Stimulated activated CD8-positive, alpha-beta memory T cell treated with anti-CD3 and anti-CD28 coated beads, Interleukin-7, amount 100 ng/mL, for 48 hours (primary cell): Measurements from ENCODE around the gene P2RX5.
A peak's percentile ranks its signal among the peaks of the same experiment; 100 is the strongest.

ENCODE experiments used
- DNase-seq, 2 donors: peaks; one replicate each; pipeline ENCODE4 v3.0.0-alpha.2; 2020; ENCODE audit warnings: low read depth in 1 of 2; ENCODE audit errors: extremely low read depth in 1 of 2

The P2RX5 gene

DNA sequence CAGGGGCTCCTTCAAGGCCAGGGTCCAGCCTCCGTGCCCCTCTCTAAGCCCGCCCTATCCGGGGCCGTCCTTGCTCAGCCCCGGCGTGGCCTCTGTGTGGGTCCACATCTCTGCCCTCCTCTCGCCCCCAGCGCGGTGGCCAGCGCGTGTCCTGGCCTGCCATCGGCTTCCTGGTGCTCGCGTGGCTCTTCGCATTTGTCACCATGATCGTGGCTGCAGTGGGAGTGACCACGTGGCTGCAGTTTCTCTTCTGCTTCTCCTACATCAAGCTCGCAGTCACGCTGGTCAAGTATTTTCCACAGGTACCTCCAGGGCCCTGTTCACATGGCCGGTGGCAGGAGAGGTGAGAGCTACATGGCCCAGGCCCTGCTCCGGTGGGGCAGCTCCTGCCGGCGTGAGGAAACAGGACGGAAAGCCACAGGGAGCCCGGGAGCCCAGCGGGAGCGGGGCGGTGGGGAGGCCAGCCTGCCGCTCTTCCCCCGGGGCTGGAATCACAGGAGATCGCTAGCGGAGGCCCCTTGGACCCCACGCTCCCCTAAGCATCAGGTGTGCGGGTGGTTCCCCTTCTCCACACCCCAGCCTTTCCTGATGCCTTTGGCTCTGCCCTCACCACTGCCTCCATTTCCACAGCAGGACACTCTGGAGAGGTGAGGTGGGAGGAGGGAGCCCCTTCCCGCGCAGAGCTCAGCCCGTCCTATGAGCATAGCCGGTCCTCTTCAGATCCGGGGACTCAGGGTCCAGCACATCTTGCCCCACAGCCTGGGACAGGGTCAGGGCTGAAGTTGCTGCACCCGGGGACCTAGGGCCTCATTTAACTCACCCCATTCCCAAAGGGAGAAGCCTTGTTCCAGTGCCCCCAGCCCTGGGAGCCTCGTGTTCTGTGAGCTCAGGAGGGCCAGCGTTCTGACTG is 37.8 kb downstream of the P2RX5 start:
- DNase-seq, result no peak

GRCh38 chr17:3657588-3657869 is 38.4 kb downstream of the P2RX5 start:
- no peak for DNase-seq

DNA sequence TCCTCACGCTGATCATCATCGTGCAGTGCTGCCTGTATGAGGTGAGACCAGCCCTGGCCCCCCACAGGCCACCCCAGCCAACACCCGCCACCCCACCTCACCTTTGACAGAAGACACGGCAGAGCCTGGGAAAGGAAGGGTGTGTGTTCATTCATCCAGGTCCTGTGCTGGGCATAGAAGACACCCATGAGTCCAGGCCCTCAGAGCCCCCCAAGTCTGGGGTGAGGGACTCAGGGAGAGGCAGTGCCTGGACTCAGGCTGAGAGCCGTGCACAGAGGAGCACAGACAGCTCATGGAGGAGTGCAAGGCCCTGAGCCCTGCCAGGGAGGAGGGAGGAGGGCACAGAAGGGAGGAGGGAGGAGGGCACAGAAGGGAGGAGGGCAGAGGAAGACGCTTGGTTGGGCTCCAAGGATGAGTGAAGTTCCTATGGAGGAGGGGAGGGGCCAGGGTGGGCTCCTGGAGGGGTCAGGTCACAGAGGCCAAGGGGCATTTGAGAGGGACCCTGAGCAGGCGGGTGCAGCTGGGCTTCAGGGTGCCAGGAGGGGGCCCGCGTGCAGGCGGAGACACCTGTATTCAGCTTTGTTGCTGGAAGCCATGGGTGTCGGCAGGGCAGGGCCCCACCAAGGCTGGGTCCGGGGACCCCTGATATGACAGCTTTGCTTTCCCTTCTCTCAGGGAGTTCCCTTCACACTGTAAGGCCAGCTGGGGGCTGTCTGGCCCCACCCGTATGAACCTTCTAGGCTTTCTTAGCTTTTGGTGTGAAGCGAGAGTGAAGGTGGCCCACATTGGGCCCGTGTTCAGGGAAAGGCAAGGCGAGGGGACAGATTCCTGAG is 39.0 kb downstream of the P2RX5 start:
- DNase-seq, result no peak

DNA sequence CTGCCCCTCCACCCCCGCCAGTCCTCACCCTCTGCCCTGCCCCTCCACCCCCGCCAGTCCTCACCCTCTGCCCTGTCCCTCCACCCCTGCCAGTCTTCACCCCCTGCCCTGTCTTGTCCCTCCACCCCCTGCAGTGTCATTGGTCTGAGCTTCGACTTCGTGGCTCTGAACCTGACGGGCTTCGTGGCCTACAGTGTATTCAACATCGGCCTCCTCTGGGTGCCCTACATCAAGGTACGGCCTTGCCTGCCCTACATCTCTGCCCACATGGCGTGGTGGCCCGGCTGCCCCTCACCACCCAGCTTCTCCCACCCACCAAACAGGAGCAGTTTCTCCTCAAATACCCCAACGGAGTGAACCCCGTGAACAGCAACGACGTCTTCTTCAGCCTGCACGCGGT is 39.6 kb downstream of the P2RX5 start:
- DNase-seq, result no peak

DNA sequence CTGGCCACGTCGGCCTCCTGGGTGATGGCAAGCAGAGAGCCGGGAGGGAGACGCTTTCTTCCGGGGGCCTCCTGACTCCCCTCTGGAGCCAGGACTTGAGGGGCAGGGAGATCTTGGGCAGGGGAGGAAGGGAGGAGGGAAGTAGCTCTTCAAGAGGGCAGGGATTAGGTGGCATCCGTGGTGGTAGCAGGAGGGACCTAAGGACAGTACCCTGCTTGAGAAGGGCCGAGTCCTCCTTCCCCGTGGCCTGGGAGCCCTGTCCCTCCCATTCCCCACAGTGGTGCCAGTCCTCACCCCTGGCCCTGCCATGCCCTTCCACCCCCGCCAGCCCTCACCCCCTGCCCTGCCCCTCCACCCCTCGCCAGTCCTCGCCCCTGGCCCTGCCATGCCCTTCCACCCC is 40.2 kb downstream of the P2RX5 start:
- no peak for DNase-seq

GRCh38 chr17:3647769-3648555 is 48.0 kb downstream of the P2RX5 start:
- DNase-seq, result peak in 1 of 2 donors; percentile 53

DNA sequence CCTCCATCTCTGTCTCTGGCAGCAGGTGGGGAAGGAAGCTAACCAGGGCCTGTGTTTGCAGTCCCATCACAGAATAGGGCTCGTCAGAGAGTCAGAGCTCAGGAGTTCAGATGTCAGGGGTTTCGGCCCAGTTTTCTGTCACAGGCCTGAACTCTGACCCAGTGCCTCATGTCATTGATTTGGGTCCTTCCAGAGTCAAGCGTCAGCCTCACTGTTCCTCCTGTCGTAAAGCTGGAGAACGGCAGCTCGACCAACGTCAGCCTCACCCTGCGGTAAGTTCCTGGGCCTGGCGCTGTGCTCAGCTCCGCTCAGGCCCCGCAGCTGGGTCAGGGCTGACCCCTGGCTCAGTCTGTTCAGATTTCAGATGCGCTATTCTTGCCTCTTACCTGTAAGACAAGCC is 48.7 kb downstream of the P2RX5 start:
- DNase-seq, result no peak

- no peak for DNase-seq
Observed at GRCh38 chr17:3645310-3645709, 50.6 kb downstream of the P2RX5 start.

GRCh38 chr17:3643889-3644349 is 52.0 kb downstream of the P2RX5 start:
- DNase-seq, result peak in 1 of 2 donors; percentile 65

DNA sequence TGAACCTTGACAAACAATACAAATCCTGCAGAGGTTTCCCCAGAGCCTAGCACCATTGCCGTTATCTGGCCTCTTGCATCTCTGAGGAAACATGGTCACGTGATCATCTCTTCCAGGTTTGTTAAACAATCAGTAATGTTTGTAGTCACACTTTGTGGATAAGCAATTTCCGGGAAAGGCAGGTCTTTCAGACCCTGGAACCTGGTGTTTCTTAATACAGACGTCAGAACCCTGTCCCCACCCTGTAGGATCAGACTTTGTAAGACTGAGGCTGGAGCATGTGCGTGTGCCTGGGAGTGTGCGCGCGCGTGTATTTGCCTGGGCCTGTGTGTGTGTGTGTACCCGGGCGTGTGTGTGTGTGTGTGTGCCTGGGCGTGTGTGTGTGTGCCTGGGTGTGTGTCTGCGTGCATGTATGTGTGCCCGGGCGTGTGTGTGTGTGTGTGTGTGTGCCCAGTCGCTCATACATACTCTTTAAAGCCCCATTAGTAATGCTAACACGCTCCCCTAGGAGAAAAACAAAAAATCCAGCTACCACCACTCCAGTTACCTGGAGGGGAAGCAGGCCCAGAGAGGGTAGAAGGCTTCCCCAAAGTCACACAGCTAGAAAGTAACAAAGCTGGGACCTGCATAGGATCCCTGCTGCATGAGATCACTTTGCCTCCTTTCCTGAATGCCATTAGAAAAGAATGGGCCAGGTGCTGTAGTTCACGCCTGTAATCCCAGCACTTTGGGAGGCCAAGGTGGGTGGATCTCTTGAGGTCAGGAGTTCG is 54.1 kb downstream of the P2RX5 start:
- DNase-seq, result no peak

- DNase-seq, result no peak
Observed at GRCh38 chr17:3641014-3641413, 54.9 kb downstream of the P2RX5 start.

GRCh38 chr17:3639981-3640596 is 55.9 kb downstream of the P2RX5 start:
- DNase-seq, result peak in 1 of 2 donors; percentile 74

DNA sequence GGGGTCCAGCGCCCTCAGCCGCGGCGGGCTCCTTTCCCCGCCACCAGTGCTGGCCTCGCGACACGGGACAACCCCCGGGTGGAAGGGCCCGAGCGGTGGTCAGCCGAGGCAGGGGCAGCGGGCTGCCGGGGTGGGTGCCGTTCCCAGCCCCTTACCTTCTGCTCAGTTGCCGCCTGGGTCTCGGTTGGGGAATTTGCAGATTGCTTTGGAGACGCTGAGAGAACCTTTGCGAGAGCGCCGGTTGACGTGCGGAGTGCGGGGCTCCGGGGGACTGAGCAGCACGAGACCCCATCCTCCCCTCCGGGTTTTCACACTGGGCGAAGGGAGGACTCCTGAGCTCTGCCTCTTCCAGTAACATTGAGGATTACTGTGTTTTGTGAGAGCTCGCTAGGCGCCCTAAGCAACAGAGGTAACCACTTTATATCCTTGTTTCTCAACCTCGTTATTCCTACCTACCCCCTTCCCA is 59.0 kb downstream of the P2RX5 start:
- DNase-seq, result no peak

DNA sequence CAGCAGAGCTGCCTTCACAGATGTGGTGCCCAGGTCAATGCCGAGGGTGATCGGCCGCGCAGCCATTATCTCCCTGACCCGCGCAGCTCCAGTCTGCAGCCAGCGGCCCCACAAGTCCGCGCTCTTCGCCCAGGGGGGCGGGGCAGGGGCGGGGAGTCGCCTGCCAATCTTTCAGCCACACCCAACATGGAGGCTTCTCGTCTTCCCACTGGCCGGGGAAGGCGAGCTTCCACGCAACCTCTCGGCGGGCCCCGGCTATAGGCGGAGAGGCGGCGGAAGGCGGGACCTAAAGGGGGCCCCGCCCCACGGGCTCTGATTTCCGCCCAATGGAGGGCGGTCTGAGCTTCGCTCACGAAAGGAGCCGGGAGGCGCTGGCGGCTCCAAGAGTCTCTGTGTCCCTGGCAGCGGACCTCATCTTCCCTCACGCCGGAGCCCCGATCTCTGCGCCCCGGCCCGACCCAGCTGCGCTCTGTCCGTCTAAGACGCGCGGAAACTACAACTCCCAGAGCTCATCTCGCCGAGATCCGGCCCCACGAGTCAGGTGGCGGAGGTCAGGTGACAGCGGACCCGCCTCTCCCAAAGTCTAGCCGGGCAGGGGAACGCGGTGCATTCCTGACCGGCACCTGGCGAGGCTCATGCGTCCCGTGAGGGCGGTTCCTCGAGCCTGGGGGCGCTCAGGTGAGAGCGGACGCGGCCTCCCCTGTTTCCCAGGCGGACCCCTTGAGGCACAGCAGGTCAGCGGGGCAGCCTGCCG is 59.6 kb downstream of the P2RX5 start, which contains the start of the genes CTNS and SHPK:
Gene CTNS (plus strand): TSS at position 607 of the 754 bp plus-strand sequence. CDS start 3,447 bp downstream, outside the sequence.
Gene SHPK (minus strand): TSS at position 97 of the 754 bp plus-strand sequence. CDS start 31 bp downstream, at position 66.
- peak; percentile 89 to 93 for DNase-seq

- DNase-seq, result no peak
Observed at GRCh38 chr17:3635474-3636153, 60.3 kb downstream of the P2RX5 start.

GRCh38 chr17:3632287-3632686 is 63.7 kb downstream of the P2RX5 start:
- DNase-seq, result no peak

DNA sequence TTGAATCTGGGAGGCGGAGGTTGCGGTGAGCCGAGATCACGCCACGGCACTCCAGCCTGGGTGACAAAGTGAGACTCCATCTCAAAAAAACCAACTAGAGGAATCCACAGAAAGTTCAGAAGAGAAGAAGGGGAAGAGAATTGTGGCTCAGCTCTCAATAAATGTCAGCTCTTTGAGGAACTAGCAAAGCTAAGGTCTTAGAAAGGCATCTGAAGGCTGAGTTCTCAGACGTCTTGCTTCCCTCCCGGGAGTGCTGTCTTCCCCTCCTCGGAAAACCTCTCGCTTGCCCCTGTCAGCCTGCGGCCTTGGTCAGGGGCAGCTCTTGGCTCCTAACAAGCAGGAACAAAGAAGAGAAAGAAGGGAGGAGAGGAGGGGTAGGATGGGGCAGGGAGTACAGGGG is 65.2 kb downstream of the P2RX5 start:
- no peak for DNase-seq

DNA sequence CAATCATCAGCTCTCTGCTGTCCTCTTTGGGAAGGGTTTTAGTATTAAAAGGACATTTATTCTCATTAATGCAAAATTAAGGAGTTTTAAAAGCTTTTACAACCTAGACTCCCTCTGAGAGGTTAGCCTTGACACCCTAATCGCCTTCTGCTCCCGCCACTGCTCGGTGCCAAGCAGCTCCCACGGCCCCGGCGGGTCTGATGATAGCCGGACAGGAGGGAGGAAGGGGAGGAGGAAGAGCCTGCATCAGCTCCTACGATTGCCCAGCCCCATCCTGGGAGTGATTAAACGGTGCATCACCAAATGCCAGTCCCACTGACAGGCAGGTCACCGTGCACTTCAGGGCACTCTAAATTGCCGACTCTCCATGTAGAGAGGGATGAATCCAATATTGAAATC is 68.2 kb downstream of the P2RX5 start:
- no peak for DNase-seq
